GM18498 (cell line): ENCODE data around the gene PRDM2.
"Not testable (repeated sequence)": the region's sequence is repeated elsewhere in the genome, so short reads cannot be mapped to it uniquely, and the experiment has no call there.

Experiments used
- ATAC-seq: cut with Tn5 transposase; IDR thresholded peaks from one replicate; pipeline ENCODE4 v1.9.1; 2021; ENCODE audit warnings: mild to moderate bottlenecking, moderate library complexity; ENCODE audit not compliant: unreplicated experiment

PRDM2 gene

DNA sequence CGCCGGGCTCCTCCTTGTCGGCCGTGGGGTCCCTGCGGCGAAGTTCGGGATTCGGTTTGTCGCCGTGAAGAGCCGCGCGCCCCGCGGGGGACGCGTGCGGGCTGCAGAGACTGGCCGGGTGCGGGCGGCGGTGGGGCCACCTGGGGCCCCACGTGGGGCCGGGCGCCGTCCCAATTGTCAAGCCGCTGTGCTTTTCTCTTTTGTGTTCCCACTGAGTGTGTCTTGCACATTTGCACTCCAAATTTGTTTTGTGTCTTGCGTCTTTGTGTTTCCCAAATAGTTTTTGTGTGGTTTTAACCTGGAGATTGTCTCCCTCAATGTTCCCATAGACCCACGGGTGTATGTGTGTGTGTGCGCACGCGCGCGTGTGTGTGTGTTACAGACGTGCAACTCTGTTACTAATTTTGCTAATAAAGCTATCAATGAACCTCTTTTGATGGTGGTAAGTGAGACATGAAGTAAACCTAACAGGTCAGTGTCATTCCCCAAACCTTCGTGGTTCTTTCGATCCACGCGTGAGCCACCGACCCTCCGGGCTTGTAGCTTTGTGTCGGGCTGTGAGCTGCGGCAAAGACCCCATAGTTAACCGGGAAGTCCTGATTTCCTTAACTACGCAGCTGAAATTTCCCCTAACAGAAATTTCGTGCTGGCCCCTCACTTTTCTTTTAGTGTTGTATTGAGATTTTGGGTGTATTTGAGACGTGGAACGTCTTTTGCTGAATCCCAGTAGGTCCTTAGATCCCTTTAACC, 708 bp downstream of the PRDM2 start:
- peak; percentile 43 for ATAC-seq

DNA sequence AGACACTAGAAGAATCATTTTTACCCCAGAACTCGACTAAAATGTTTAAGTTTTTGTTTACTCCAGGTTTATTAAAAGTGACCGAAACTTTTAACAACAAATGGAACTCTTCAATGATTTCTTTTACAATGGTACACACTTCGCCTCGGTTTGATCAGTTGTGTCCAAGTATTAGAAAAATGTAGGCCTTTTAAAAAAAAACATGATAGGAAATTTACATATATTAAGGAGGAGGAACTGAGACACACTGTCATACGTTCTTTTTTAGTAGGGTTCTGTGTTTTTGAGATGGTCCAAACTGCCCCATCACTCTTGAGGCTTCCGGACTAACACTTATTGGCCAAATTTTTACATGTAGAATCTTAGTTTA, 1.3 kb downstream of the PRDM2 start:
- ATAC-seq: no peak

DNA sequence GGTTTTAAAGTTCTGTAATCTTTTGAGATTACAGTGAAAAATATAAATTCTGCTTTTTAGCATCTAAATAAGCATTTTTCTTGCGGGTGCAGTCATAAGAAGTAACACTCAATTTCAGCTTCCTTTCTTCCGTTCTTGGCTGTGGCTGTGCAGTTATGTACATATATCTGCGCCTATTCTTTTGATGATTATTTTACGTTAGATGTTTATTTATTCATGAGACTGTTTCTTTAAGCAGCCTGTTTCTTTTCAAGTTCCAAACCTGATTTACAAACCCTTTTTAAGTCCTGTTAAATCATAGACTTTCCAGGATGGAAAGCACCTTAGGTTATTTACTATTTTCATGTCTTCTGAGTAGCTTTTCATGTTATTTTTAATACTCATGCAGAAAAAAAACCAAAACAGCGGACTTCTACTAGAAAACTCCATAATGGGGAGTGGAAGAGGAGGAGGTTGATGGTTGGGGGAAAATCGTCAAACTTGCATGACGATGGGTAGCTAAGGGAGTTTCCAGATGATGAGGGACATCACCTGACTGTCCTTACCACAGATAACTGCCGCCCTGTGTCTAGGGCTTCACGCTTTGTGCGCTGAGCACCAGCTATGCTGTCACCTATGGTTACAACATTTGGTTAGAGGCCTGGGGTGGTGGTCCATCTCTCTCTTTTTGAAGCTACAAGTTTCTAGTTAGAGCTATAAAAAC, 2.6 kb downstream of the PRDM2 start:
- peak; percentile 73 for ATAC-seq

DNA sequence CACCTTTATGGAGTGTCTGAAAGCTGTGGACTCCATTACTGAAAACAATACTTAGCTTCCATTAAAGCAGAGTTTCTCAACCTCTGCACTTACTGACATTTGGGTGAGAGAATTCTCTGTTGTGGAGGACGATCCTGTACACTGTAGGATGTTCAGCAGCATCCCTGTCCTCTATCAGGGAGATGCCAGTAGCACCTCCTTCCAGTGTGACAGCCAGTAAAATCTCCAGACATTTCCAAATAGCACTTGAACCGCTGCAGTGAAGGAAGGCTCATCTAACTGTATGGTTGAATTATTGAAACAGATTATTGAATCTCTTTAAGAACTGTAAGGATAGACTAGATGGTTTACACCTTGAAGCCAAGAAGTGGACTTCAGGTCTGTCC, 3.1 kb downstream of the PRDM2 start:
- no peak for ATAC-seq

GRCh38 chr1:13703558-13704490, 3.8 kb downstream of the PRDM2 start:
- ATAC-seq: no peak

DNA sequence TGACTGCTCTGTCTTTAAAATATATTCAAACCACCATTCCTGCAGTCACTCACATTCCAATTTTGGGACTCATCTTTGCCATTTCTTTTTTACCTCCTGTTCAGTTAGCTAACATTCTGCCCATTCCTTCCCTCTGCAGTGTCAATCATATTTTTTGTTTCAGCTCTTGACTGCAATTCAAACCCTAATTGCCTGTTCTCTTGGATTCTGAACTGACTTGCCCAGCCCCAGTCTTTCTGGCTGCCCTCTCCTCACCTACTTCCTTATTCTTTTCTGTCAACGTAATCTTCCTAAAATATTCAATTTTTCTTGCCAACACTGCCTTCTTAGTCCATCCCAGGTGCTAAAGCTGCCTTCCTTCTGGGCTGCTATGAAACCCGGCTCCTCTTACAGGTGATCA, 6.1 kb downstream of the PRDM2 start:
- ATAC-seq: no peak

GRCh38 chr1:13707164-13707563, 7.2 kb downstream of the PRDM2 start:
- ATAC-seq: no peak

- ATAC-seq: no peak
Observed at GRCh38 chr1:13708380-13708982, 8.5 kb downstream of the PRDM2 start.

- no peak for ATAC-seq
Observed at GRCh38 chr1:13710086-13710485, 10.1 kb downstream of the PRDM2 start.

DNA sequence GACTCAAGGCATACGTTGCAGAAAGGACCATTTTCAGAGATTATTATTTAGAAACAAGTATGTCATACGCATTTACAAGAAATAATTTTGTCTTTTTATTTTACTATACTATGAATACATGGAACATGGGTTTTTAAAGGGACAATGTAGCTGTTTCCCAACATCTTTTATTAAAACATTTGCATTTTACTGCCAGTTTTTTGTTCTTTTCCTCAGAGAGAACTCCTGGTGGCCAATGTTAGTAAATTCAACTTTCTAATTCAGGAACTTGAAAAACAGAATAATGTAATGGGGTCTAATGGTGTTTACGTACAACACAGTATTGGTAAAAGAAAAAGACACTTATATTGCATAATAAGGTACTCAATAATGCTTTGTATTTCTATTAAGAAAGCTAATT, 14.9 kb downstream of the PRDM2 start:
- ATAC-seq: no peak

DNA sequence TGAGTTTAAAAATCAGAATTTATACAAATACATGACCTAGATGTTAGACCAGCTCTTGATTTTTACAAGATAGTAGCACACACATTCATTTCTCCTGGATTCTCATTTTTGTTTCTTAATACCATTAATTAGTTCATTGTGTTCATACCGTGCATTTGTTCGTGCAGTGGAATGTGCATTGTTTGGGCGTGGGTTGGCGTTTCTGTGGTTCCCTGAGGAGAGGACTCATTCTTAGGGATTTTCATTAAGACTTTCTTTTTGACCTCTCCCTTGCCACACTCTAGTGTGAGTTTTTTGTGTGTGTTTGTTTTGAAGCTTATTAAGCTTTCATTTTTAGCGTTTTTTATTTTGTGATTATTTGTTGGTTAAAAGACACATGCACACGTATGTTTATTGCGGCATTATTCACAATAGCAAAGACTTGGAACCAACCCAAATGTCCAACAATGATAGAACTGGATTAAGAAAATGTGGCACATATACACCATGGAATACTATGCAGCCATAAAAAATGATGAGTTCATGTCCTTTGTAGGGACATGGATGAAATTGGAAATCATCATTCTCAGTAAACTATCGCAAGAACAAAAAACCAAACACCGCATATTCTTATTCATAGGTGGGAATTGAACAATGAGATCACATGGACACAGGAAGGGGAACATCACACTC, 15.8 kb downstream of the PRDM2 start:
- ATAC-seq: not testable (repeated sequence)

GRCh38 chr1:13722808-13723360, 22.9 kb downstream of the PRDM2 start:
- no peak for ATAC-seq

DNA sequence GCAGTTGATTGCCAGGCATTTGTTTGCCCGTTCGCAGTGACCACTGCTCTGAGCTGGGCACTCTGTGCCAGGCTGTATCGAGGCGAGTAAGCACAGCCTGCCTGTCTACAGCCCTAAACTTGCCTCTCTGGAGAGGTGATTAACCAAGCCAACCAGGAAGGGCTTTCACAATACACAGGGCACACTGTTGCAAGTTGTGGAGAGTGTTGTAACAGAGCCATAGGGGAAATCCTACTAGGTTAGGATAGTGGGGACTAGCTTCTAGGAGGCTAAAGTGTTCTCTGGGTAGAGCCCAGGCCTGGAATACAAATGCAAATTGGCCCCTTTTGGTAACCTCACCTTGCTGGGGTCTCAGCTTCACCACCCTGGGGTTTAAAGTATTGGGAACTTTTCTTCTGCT, 23.8 kb downstream of the PRDM2 start:
- ATAC-seq: no peak

GRCh38 chr1:13725714-13726175, 25.8 kb downstream of the PRDM2 start:
- no peak for ATAC-seq

DNA sequence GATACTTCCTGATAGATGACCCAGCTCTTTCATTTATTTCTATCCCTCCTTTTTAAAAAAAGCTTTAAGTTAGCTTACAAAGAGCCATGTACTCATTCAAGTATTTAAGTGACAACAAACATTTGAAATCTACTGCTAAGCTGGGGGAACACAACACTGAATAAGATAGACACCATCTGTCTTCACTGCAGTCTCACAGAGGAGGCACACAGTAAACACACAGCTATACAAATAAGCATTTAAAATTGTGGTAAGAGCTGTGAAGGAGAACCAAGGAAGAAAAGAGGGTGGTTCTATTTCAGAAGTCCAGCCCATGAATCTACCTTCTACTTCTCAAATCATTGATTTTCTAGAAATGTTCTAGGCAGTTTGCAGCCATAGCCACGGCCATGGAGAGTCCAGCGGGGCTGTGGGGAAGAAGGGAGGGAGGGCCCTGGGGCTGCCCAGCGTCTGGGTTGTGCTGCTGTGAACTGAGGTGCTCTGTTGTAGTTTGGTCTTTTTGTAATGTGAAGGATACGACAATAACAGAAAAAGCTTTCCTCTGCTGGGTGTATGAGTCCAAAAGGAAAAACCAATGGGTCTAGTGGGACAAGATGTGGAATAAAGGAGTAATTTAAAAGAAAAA, 28.2 kb downstream of the PRDM2 start:
- ATAC-seq: no peak

DNA sequence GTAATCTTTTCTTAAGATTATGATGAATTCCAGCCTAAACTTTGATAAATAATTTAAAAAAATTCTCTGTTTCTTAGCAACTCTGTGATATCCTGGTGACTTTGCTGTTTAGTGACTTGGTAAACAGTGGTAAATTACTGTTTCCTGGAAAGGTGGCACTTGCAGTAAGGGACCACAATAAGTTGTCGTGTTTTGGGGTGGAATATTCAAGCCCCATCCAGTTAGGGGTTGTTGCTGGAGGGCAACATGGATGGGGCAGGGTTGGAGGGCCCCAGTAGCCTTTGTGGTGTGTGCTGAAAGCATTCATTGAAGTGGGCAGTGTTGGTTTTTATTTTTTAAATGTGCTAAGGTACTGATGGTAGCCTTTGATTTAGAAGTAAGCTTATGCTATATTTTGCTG, 30.3 kb downstream of the PRDM2 start:
- ATAC-seq: peak; percentile 7

DNA sequence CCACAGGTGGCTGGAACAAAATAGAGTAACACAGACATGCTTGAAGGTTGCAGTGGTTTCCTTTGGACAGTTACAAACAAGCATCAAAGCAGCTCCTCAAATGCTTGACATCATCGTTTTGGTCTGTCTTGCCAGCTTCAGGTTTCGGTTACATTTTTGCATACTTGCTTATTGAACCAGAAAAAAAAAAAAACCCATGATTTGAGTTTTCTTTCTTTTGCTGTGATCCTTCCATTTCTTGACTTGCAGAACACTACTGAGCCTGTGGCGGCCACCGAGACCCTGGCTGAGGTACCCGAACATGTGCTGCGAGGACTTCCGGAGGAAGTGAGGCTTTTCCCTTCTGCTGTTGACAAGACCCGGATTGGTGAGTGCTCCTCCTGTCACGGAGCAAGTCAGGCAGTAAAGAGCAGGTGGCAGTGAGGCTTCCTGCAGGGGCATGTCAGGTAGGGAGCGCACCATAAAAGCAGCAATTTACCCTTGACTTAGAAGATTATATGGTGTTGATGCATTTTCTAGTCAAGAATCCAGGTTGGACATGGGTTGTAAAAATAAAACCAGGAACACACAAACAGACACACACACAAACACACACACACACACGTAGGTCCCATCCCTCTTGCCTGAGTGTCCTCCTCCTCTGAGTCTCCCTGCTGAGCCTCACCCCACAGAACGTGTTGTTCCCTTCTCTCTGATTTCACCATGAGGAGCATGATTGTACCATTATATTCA, 30.9 kb downstream of the PRDM2 start:
- peak; percentile 94 for ATAC-seq

DNA sequence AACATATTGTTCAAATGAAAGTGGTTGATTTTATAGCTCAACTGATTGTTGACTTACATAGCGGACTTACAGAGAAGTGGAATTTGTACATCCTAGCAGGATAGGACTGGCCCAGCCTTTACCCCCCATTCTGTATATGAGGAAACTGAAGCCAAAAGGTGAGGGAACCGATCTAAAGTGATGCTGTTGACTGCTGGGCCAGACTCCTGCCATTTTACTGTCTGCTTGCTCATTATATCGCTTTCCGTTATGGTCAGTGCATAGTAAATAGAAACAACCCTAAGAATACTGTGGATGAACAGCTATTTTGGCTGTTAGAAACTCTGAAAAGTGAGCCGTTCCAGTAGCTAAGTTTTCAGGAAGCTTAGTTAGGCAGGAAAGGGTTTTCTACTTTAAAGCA, 31.9 kb downstream of the PRDM2 start:
- ATAC-seq: no peak
